Measurements from ENCODE around the gene SYNGR4. TPM values are rescaled to one million over a fixed set of nuclear protein-coding genes. Genes with fewer than 3 reads are reported as not detected.
"Not testable (repeated sequence)": the region's sequence is repeated elsewhere in the genome, so short reads cannot be mapped to it uniquely, and the experiment has no call there.

Gene SYNGR4
- total RNA-seq, 1 donor from 2014 or later: not detected

- H3K27me3 Mint-ChIP-seq (ENCODE audit: unreplicated experiment): peaks cover 16% of the 10 kb centered on the region
- peaks cover 4% of the 10 kb centered on the region for H3K9me3 Mint-ChIP-seq (ENCODE audit: unreplicated experiment)
- peak within 1 kb of the TSS; percentile 81 for H3K27ac Mint-ChIP-seq (ENCODE audit: unreplicated experiment)
- TF ChIP-seq CTCF (IDR thresholded peaks at IDR 0.05; ENCODE audit: unreplicated experiment): peak; percentile 82
- peak; percentile 87 for DNase-seq (ENCODE audit: low spot score)
- peaks cover 13% of the 10 kb centered on the region for H3K4me1 Mint-ChIP-seq (ENCODE audit: unreplicated experiment)
- H3K4me3 Mint-ChIP-seq (ENCODE audit: unreplicated experiment): peak within 1 kb of the TSS; percentile 98
- peaks cover 21% of the 10 kb centered on the region for H3K36me3 Mint-ChIP-seq (ENCODE audit: low read depth, unreplicated experiment)
Observed at GRCh38 chr19:48391100-48392005, 27.2 kb downstream of the SYNGR4 start, which contains the start of gene KDELR1. TSS of gene KDELR1 (minus strand) at chr19:48391551. CDS start at chr19:48391358, 193 bp downstream.

- H3K27me3 Mint-ChIP-seq (ENCODE audit: unreplicated experiment): peaks cover 15% of the 10 kb centered on the region
- DNase-seq (ENCODE audit: low spot score); H3K9me3 Mint-ChIP-seq (ENCODE audit: unreplicated experiment); H3K27ac Mint-ChIP-seq (ENCODE audit: unreplicated experiment): not testable (repeated sequence)
- H3K4me1 Mint-ChIP-seq (ENCODE audit: unreplicated experiment): peaks cover 13% of the 10 kb centered on the region
- peak overlapping the region; percentile 42 for H3K4me3 Mint-ChIP-seq (ENCODE audit: unreplicated experiment)
- H3K36me3 Mint-ChIP-seq (ENCODE audit: low read depth, unreplicated experiment): peaks cover 21% of the 10 kb centered on the region
Observed at GRCh38 chr19:48392006-48392344, 27.8 kb downstream of the SYNGR4 start.

- no peak for DNase-seq (ENCODE audit: low spot score)
- peaks cover 23% of the 10 kb centered on the region for H3K4me1 Mint-ChIP-seq (ENCODE audit: unreplicated experiment)
- peaks cover 21% of the 10 kb centered on the region for H3K27me3 Mint-ChIP-seq (ENCODE audit: unreplicated experiment)
Observed at GRCh38 chr19:48392860-48393558, 28.8 kb downstream of the SYNGR4 start.

GRCh38 chr19:48393559-48394330, 29.6 kb downstream of the SYNGR4 start, which contains the start of gene GRIN2D:
TSS of gene GRIN2D (plus strand) at chr19:48393668. CDS start at chr19:48398393, 4,725 bp downstream.
- Mint-ChIP-seq H3K27ac (ENCODE audit: unreplicated experiment) (peak within 1 kb of the TSS; percentile 19), H3K36me3 (ENCODE audit: low read depth, unreplicated experiment) (peaks cover 8% of the 10 kb centered on the region), H3K27me3 (ENCODE audit: unreplicated experiment) (peaks cover 22% of the 10 kb centered on the region), H3K4me1 (ENCODE audit: unreplicated experiment) (peaks cover 21% of the 10 kb centered on the region), H3K4me3 (ENCODE audit: unreplicated experiment) (peak within 1 kb of the TSS; percentile 80), H3K9me3 (ENCODE audit: unreplicated experiment) (peaks cover under 1% of the 10 kb centered on the region)
- peak; percentile 54 for DNase-seq (ENCODE audit: low spot score)
- no peak for TF ChIP-seq CTCF (IDR thresholded peaks at IDR 0.05; ENCODE audit: unreplicated experiment)

More at GRCh38 chr19:48392860-48393558, 28.8 kb downstream of the SYNGR4 start:
- H3K4me3 Mint-ChIP-seq (ENCODE audit: unreplicated experiment): no peak overlapping the region
- no peak overlapping the region for H3K27ac Mint-ChIP-seq (ENCODE audit: unreplicated experiment)
- H3K36me3 Mint-ChIP-seq (ENCODE audit: low read depth, unreplicated experiment): peaks cover 16% of the 10 kb centered on the region
- peaks cover 4% of the 10 kb centered on the region for H3K9me3 Mint-ChIP-seq (ENCODE audit: unreplicated experiment)
- TF ChIP-seq CTCF (IDR thresholded peaks at IDR 0.05; ENCODE audit: unreplicated experiment): no peak

Measured in endothelial cell (in vitro differentiated cells).